Erythroblast (primary cell): ENCODE results near the gene SYP.

Experiments used
- GATA1 ChIP-seq: IDR thresholded peaks from 2 replicates; pipeline ENCODE4 v1.6.1; 2011; ENCODE audit warnings: low read depth, mild to moderate bottlenecking, control low read depth, low read length, moderate library complexity
- POLR2A ChIP-seq: IDR thresholded peaks from 2 replicates; pipeline ENCODE4 v1.6.1; 2011; ENCODE audit warnings: mild to moderate bottlenecking, low read length

GRCh38 chrX:49242545-49243066 lies 42.6 kb upstream of the SYP start:
- TF ChIP-seq POLR2A (no peak), GATA1 (no peak)
